ENCODE data around the gene TCP11L1.

TCP11L1 gene

DNA sequence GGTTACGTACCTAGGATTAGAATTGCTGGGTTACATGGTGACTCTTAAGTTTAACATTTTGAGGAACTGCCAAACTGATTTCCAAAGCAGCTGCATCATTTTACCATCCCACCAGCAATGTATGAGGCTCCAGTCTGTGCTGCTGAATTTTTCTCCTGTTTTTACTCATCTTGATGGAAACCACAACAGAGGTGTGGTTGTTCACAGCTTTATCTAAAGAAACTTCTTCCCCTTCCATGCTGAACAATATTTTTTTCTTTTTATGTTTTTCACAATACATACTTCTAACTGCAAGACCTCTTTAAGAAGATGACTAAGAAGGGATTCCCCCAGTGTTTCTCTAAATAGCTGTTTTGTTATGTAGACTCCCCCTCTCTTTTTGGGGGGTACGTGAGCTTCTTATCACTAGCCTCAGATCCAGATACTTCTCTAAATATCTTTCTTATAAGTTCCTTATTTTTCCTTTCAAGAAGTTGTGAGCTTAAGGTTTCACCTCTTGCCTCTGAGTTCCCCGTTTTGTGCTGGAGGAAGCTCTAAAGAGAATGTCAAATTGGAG lies 24.0 kb downstream of the TCP11L1 start:
- Histone ChIP-seq H3K4me3 (ENCODE audit: low read depth, low read length) (no peak overlapping the region), H3K9ac (no peak overlapping the region), H3K4me1 (no peaks in the 10 kb centered on the region), H3K4me2 (ENCODE audit: low read length) (no peak overlapping the region), H3K36me3 (ENCODE audit: control insufficient read depth, insufficient read depth, low read length) (no peaks in the 10 kb centered on the region), H2AFZ (no peak overlapping the region), H3K27me3 (ENCODE audit: control insufficient read depth, insufficient read depth, low read length) (no peaks in the 10 kb centered on the region), H3K79me2 (no peaks in the 10 kb centered on the region), H3K27ac (no peak overlapping the region), H3K9me3 (ENCODE audit: control insufficient read depth, low read length) (no peaks in the 10 kb centered on the region)
- TF ChIP-seq, protein P1, sequence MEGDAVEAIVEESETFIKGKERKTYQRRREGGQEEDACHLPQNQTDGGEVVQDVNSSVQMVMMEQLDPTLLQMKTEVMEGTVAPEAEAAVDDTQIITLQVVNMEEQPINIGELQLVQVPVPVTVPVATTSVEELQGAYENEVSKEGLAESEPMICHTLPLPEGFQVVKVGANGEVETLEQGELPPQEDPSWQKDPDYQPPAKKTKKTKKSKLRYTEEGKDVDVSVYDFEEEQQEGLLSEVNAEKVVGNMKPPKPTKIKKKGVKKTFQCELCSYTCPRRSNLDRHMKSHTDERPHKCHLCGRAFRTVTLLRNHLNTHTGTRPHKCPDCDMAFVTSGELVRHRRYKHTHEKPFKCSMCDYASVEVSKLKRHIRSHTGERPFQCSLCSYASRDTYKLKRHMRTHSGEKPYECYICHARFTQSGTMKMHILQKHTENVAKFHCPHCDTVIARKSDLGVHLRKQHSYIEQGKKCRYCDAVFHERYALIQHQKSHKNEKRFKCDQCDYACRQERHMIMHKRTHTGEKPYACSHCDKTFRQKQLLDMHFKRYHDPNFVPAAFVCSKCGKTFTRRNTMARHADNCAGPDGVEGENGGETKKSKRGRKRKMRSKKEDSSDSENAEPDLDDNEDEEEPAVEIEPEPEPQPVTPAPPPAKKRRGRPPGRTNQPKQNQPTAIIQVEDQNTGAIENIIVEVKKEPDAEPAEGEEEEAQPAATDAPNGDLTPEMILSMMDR (IDR thresholded peaks at IDR 0.05): no peak

GRCh38 chr11:33064033-33064825 lies 24.9 kb downstream of the TCP11L1 start:
- TF ChIP-seq, protein P1 (IDR thresholded peaks at IDR 0.05): no peak
- H3K4me3 ChIP-seq (ENCODE audit: low read depth, low read length): no peak overlapping the region
- no peak overlapping the region for H3K9ac ChIP-seq
- H3K27me3 ChIP-seq (ENCODE audit: control insufficient read depth, insufficient read depth, low read length): no peaks in the 10 kb centered on the region
- H3K9me3 ChIP-seq (ENCODE audit: control insufficient read depth, low read length): no peaks in the 10 kb centered on the region
- H3K4me2 ChIP-seq (ENCODE audit: low read length): no peak overlapping the region
- no peak overlapping the region for H2AFZ ChIP-seq
- H3K27ac ChIP-seq: no peak overlapping the region
- H3K4me1 ChIP-seq: no peaks in the 10 kb centered on the region
- H3K36me3 ChIP-seq (ENCODE audit: control insufficient read depth, insufficient read depth, low read length): no peaks in the 10 kb centered on the region
- no peaks in the 10 kb centered on the region for H3K79me2 ChIP-seq

DNA sequence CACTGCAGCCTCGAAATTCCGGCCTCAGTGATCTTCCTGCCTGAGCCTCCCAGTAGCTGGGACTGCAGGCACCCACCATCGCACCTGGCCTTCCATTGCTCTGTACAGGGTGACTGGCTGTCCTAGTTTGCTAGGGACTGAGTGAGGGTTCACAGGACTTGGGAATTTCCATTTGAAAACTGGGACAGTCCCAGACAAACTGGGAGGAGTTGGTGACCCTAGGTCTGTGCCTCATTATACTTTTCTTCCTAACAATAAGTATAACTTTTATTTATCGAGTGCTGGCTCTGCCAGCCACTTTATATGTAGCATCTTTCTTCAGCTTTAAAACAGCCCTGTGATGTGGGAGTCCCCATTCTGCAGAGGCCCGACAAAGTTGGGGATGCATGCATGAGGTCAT lies 25.5 kb downstream of the TCP11L1 start:
- Histone ChIP-seq H3K27ac (no peak overlapping the region), H3K4me1 (no peaks in the 10 kb centered on the region), H3K27me3 (ENCODE audit: control insufficient read depth, insufficient read depth, low read length) (no peaks in the 10 kb centered on the region), H2AFZ (no peak overlapping the region), H3K4me3 (ENCODE audit: low read depth, low read length) (no peak overlapping the region), H3K4me2 (ENCODE audit: low read length) (no peak overlapping the region), H3K79me2 (no peaks in the 10 kb centered on the region), H3K36me3 (ENCODE audit: control insufficient read depth, insufficient read depth, low read length) (no peaks in the 10 kb centered on the region), H3K9ac (no peak overlapping the region), H3K9me3 (ENCODE audit: control insufficient read depth, low read length) (no peaks in the 10 kb centered on the region)
- TF ChIP-seq, protein P1 (IDR thresholded peaks at IDR 0.05): no peak

DNA sequence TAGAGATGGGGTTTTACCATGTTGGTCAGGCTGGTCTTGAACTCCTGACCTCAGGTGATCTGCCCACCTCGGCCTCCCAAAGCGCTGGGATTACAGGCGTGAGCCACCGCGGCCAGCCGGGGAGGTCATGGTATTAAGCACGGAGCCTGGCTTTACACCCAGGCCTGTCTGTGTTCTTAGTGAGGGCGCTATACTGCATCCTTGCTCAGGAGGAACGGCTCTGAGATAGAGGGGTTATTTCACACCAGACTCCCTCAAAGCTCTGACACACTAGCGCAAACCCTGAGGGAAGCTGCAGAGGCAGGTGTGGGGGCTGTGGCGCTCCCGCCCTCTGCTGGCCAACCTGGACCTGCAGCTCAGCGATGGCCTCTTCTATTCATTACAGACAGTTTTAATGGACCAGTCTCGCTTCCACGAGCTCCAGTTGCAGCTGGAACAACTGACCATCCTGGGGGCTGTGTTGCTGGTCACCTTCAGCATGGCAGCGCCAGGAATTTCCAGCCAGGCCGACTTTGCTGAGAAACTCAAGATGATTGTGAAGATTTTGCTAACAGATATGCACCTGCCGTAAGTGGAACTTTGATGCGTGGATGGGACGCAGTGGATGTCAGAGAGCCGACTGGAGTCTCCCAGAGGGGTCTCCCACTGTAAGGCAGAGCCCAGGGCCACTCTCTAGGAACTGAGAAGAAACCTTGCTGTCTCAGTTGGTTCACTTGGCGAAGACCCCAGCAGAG lies 26.2 kb downstream of the TCP11L1 start:
- Histone ChIP-seq H3K27me3 (ENCODE audit: control insufficient read depth, insufficient read depth, low read length) (no peaks in the 10 kb centered on the region), H2AFZ (no peak overlapping the region), H3K4me3 (ENCODE audit: low read depth, low read length) (no peak overlapping the region), H3K79me2 (no peaks in the 10 kb centered on the region), H3K4me2 (ENCODE audit: low read length) (no peak overlapping the region), H3K36me3 (ENCODE audit: control insufficient read depth, insufficient read depth, low read length) (no peaks in the 10 kb centered on the region), H3K9me3 (ENCODE audit: control insufficient read depth, low read length) (no peaks in the 10 kb centered on the region), H3K27ac (no peak overlapping the region), H3K4me1 (no peaks in the 10 kb centered on the region), H3K9ac (no peak overlapping the region)
- TF ChIP-seq, protein P1 (IDR thresholded peaks at IDR 0.05): peak; percentile 71

Data from parathyroid adenoma (tissue), 2 donors.